Frontal cortex (tissue), 4 donors: ENCODE results near the gene XK. TPM values are rescaled to one million over a fixed set of nuclear protein-coding genes. Genes with fewer than 3 reads are reported as not detected.
"Not testable (repeated sequence)": the region's sequence is repeated elsewhere in the genome, so short reads cannot be mapped to it uniquely, and the experiment has no call there.

ENCODE experiments used
- DNase-seq, 2 donors: peaks; one replicate each; pipeline ENCODE4 v3.0.0; 2012; ENCODE audit warnings: low spot score in 2 of 2
- FAIRE-seq: peaks from 2 replicates; lab custom pipeline; 2012; peaks lifted over from hg19 to GRCh38; lab: Jason Lieb, UNC
- total RNA-seq: library from RNA; depleted of rRNA; stranded (reverse); fragments of >200 nt; gene quantifications from one replicate; pipeline ENCODE4 v1.2.3, GENCODE V29; 2014
- donor health status: control.
- donor health status: control.
- donor health status: control.

Gene XK
- total RNA-seq: 3.7 TPM

- DNase-seq (peak in 1 of 2 donors; percentile 8), FAIRE-seq (no peak)
These were observed at the start of gene XK for GRCh38 chrX:37685381-37686359. TSS of gene XK (plus strand) at chrX:37685791. CDS start at chrX:37685962, 171 bp downstream.

- no peak for FAIRE-seq
- DNase-seq: no peak
These were observed 47.5 kb upstream of the XK start for GRCh38 chrX:37638047-37638446.

GRCh38 chrX:37640142-37640541 lies 45.4 kb upstream of the XK start:
- FAIRE-seq (no peak), DNase-seq (no peak)

- FAIRE-seq (no peak), DNase-seq (no peak)
These were observed 43.7 kb upstream of the XK start for GRCh38 chrX:37641859-37642258.

- no peak for FAIRE-seq
These were observed 40.9 kb upstream of the XK start for GRCh38 chrX:37644381-37645305.

GRCh38 chrX:37646254-37646653 lies 39.3 kb upstream of the XK start:
- FAIRE-seq: no peak
- DNase-seq: no peak

More at GRCh38 chrX:37644381-37645305, 40.9 kb upstream of the XK start:
- no peak for DNase-seq

GRCh38 chrX:37650879-37651278 lies 34.7 kb upstream of the XK start:
- FAIRE-seq, DNase-seq: not testable (repeated sequence)

- no peak for DNase-seq
- no peak for FAIRE-seq
These were observed 33.6 kb upstream of the XK start for GRCh38 chrX:37651921-37652452.

GRCh38 chrX:37652589-37653231 lies 32.9 kb upstream of the XK start:
- DNase-seq (no peak), FAIRE-seq (no peak)

- no peak for FAIRE-seq
- no peak for DNase-seq
These were observed 32.0 kb upstream of the XK start for GRCh38 chrX:37653397-37654085.

- FAIRE-seq (no peak), DNase-seq (no peak)
These were observed 27.1 kb upstream of the XK start for GRCh38 chrX:37658343-37659030.

- DNase-seq: no peak
- FAIRE-seq: no peak
These were observed 26.5 kb upstream of the XK start for GRCh38 chrX:37659047-37659446.

- DNase-seq: no peak
- no peak for FAIRE-seq
These were observed 23.4 kb upstream of the XK start for GRCh38 chrX:37662181-37662580.

GRCh38 chrX:37666516-37666915 lies 19.1 kb upstream of the XK start:
- DNase-seq (no peak), FAIRE-seq (no peak)

- FAIRE-seq (no peak), DNase-seq (no peak)
These were observed 18.4 kb upstream of the XK start for GRCh38 chrX:37667141-37667540.

- DNase-seq (no peak), FAIRE-seq (no peak)
These were observed 13.0 kb upstream of the XK start for GRCh38 chrX:37672563-37672962.

- no peak for FAIRE-seq
- no peak for DNase-seq
These were observed 8.8 kb upstream of the XK start for GRCh38 chrX:37676811-37677210.

- FAIRE-seq: no peak
- no peak for DNase-seq
These were observed 8.3 kb upstream of the XK start for GRCh38 chrX:37677243-37677642.

- no peak for FAIRE-seq
These were observed 7.8 kb upstream of the XK start for GRCh38 chrX:37677765-37678164.

More at GRCh38 chrX:37677765-37678164, 7.8 kb upstream of the XK start:
- DNase-seq: no peak
